HepG2 (cell line): ENCODE measurements around the gene TTC38. TPM values are rescaled to one million over a fixed set of nuclear protein-coding genes. Genes with fewer than 3 reads are reported as not detected.

Experiments
- ATAC-seq: fragments of 200-7000 bp; cut with Tn5 transposase; 3 replicates; pipeline ENCODE4 v1.9.1; 2020; ENCODE audit warnings: mild to moderate bottlenecking, moderate library complexity
- BruUV-seq: library from RNA; stranded (reverse); fragments of 400-500 nt; replicated peaks from 2 replicates; lab custom pipeline; 2021; lab: Mats Ljungman, UMichigan
- CTCF ChIA-PET: fragments of 300-600 bp; formaldehyde crosslinking; extraction: SDS; loops from one replicate; lab custom pipeline; 2021; ENCODE audit warnings: low total read pairs, inconsistent platforms, low intra/inter-chr PET ratio; lab: Yijun Ruan, JAX
- POLR2A ChIA-PET: fragments of 350-600 bp; sonication (Branson Sonifier 250); formaldehyde crosslinking; loops from one replicate; lab custom pipeline; 2020; ENCODE audit warnings: antibody characterized with exemption, inconsistent platforms; lab: Yijun Ruan, JAX
- DNase-seq: peaks from one replicate; pipeline ENCODE4 v3.0.0-alpha.2; 2015; ENCODE audit warnings: low spot score
- FAIRE-seq: peaks from 3 replicates; lab custom pipeline; 2011; peaks lifted over from hg19 to GRCh38; lab: Jason Lieb, UNC
- H2AFZ ChIP-seq: one replicate; pipeline ENCODE4 v1.6.1; 2011; ENCODE audit warnings: low read length, inconsistent platforms
- H3K27ac ChIP-seq: fragments of 300-600 bp; 3 replicates; pipeline ENCODE4 v1.8.0; 2011; ENCODE audit warnings: mixed run types, mild to moderate bottlenecking, mixed read lengths, low read length, inconsistent platforms; ENCODE audit not compliant: insufficient read depth; ENCODE audit errors: extremely low read length
- H3K27me3 ChIP-seq, 2 experiments: fragments of 200-600 bp in 1 of 2; 2 replicates in 1 of 2; 3 replicates in 1 of 2; pipeline versions ENCODE4 v1.6.0 to v1.8.0; 2011; ENCODE audit warnings: low read length in 2 of 2, mild to moderate bottlenecking in 2 of 2, moderate library complexity in 2 of 2, inconsistent platforms in 1 of 2; ENCODE audit not compliant: insufficient read depth in 2 of 2, control insufficient read depth in 1 of 2
- H3K36me3 ChIP-seq, 2 experiments: fragments of 200-600 bp in 1 of 2; replicated peaks in 1 of 2; 2 replicates in 1 of 2; 3 replicates in 1 of 2; pipeline versions ENCODE4 v1.5.1 to v1.8.0; 2011; ENCODE audit warnings: low read length in 2 of 2, inconsistent platforms in 1 of 2; ENCODE audit not compliant: insufficient read depth in 2 of 2, control insufficient read depth in 1 of 2
- H3K4me1 ChIP-seq: 2 replicates; pipeline ENCODE4 v1.5.1; 2012; ENCODE audit warnings: low read length, inconsistent platforms; ENCODE audit not compliant: insufficient read depth
- H3K4me2 ChIP-seq: 2 replicates; pipeline ENCODE4 v1.6.0; 2011; ENCODE audit warnings: low read depth, low read length, inconsistent platforms
- H3K4me3 ChIP-seq, 3 experiments: fragments of 200-600 bp in 1 of 3; sonication (generic), shearing (Covaris generic) in 1 of 3; replicated peaks in 1 of 3; 2 replicates each; pipeline ENCODE4 v1.5.1; 2011 to 2016; ENCODE audit warnings: low read length in 3 of 3, inconsistent platforms in 2 of 3, low read depth in 2 of 3, mild to moderate bottlenecking in 2 of 3, control low read depth in 1 of 3, mixed read lengths in 1 of 3; ENCODE audit not compliant: insufficient read depth in 1 of 3
- H3K79me2 ChIP-seq: one replicate; pipeline ENCODE4 v1.6.1; 2011; ENCODE audit warnings: low read length, inconsistent platforms; ENCODE audit not compliant: insufficient read depth
- H3K9ac ChIP-seq: 2 replicates; pipeline ENCODE4 v1.6.0; 2011; ENCODE audit warnings: mild to moderate bottlenecking, low read depth, low read length, inconsistent platforms; ENCODE audit not compliant: insufficient read depth
- H3K9me3 ChIP-seq: 2 replicates; pipeline ENCODE4 v1.5.1; 2012; ENCODE audit warnings: mild to moderate bottlenecking, low read length
- H4K20me1 ChIP-seq: 2 replicates; pipeline ENCODE4 v1.6.0; 2011; ENCODE audit warnings: inconsistent platforms, mild to moderate bottlenecking, low read length, moderate library complexity; ENCODE audit not compliant: insufficient read depth
- KDM5B ChIP-seq: sonication (generic); formaldehyde crosslinking; IDR thresholded peaks from 2 replicates; pipeline ENCODE4 v1.4.0; 2020; ENCODE audit warnings: missing genetic modification reagents, mild to moderate bottlenecking, borderline replicate concordance
- KLF15 ChIP-seq: sonication (generic); formaldehyde crosslinking; IDR thresholded peaks from 2 replicates; pipeline ENCODE4 v1.8.1; 2023; ENCODE audit warnings: borderline replicate concordance, mild to moderate bottlenecking, inconsistent platforms, missing genetic modification reagents, mixed read lengths
- NR2C2 ChIP-seq: sonication (generic); formaldehyde crosslinking; IDR thresholded peaks from 2 replicates; pipeline ENCODE4 v1.4.0; 2020; ENCODE audit warnings: missing genetic modification reagents, mild to moderate bottlenecking, moderate library complexity, borderline replicate concordance
- PHF8 ChIP-seq: sonication (generic); formaldehyde crosslinking; IDR thresholded peaks from 2 replicates; pipeline ENCODE4 v1.5.0; 2020; ENCODE audit warnings: missing genetic modification reagents
- RBFOX2 ChIP-seq: fragments of 200-400 bp; formaldehyde crosslinking; IDR thresholded peaks from 2 replicates; pipeline ENCODE4 v1.6.1; 2017; ENCODE audit warnings: low read depth, mild to moderate bottlenecking, low read length
- SOX5 ChIP-seq: IDR thresholded peaks from 2 replicates; pipeline ENCODE4 v1.6.1; 2016; ENCODE audit warnings: borderline replicate concordance
- SP2 ChIP-seq: sonication (generic); formaldehyde crosslinking; IDR thresholded peaks from 2 replicates; pipeline ENCODE4 v1.5.1; 2020; ENCODE audit warnings: mild to moderate bottlenecking, missing genetic modification reagents
- TBP ChIP-seq: sonication (generic); formaldehyde crosslinking; IDR thresholded peaks from 2 replicates; pipeline ENCODE4 v1.5.0; 2020; ENCODE audit warnings: missing genetic modification reagents
- TEAD2 ChIP-seq: sonication (generic); formaldehyde crosslinking; IDR thresholded peaks from 2 replicates; pipeline ENCODE4 v1.9.0; 2021; ENCODE audit warnings: missing genetic modification reagents
- TP53 ChIP-seq: sonication (generic); formaldehyde crosslinking; conservative IDR thresholded peaks from 2 replicates; pipeline ENCODE4 v1.4.0; 2020; ENCODE audit warnings: missing genetic modification reagents
- XRCC5 ChIP-seq: fragments of 200-400 bp; formaldehyde crosslinking; optimal IDR thresholded peaks from 2 replicates; pipeline ENCODE3; 2017; ENCODE audit warnings: mild to moderate bottlenecking, low read length
- ZIK1 ChIP-seq: sonication (generic); formaldehyde crosslinking; IDR thresholded peaks from 2 replicates; pipeline ENCODE4 v1.5.0; 2020; ENCODE audit warnings: mild to moderate bottlenecking, low read depth, missing genetic modification reagents, borderline replicate concordance
- ZKSCAN5 ChIP-seq: sonication (generic); formaldehyde crosslinking; IDR thresholded peaks from 2 replicates; pipeline ENCODE4 v1.5.1; 2020; ENCODE audit warnings: mild to moderate bottlenecking, missing genetic modification reagents
- ZNF30 ChIP-seq: sonication (generic); formaldehyde crosslinking; IDR thresholded peaks from 2 replicates; pipeline ENCODE4 v1.5.0; 2020; ENCODE audit warnings: mild to moderate bottlenecking, missing genetic modification reagents
- ZNF768 ChIP-seq: sonication (generic); formaldehyde crosslinking; IDR thresholded peaks from 2 replicates; pipeline ENCODE4 v1.4.0; 2020; ENCODE audit warnings: missing genetic modification reagents
- WGBS: methylation state at CpG from one replicate; pipeline ENCODE4 v1.1.6; 2017; ENCODE audit warnings: low lambda C conversion rate; 5-methylcytosine and 5-hydroxymethylcytosine counted together
- in situ Hi-C: cut with HindIII; loops from 2 replicates; pipeline ENCODE4 v1.10.0; 2017; ENCODE audit warnings: low pct_unique_long_range_greater_than_20kb; ENCODE audit not compliant: extremely low pct_ligation_motif_present
- intact Hi-C: fragments of 100-400 bp; cut with micrococcal nuclease; formaldehyde crosslinking; loops from one replicate; pipeline ENCODE4 v1.10.0; 2022; ENCODE audit not compliant: unreplicated experiment
- polyA plus RNA-seq, 8 experiments: library from polyadenylated mRNA; depleted of rRNA in 3 of 8; stranded (reverse) in 7 of 8; unstranded in 1 of 8; fragments of >200 nt; fragmentation: Illumina TruSeq in 4 of 8; extraction: Trizol in 4 of 8; gene quantifications; 2 replicates each; pipeline versions ENCODE4 v1.2.1 to v1.2.3, GENCODE V29; 2011 to 2016; ENCODE audit warnings: low read depth in 4 of 8, missing spikeins in 1 of 8, mixed read lengths in 1 of 8; ENCODE audit not compliant: insufficient read depth in 1 of 8
- total RNA-seq, 5 experiments: library from RNA; depleted of rRNA; stranded (reverse); fragments of >200 nt; fragmentation: Illumina TruSeq; extraction: Trizol; gene quantifications; 2 replicates each; pipeline ENCODE4 v1.2.3, GENCODE V29; 2016; ENCODE audit warnings: low read depth in 1 of 5
- TF ChIP-seq, protein P1 (sequence below): sonication (generic); formaldehyde crosslinking; IDR thresholded peaks from 2 replicates; pipeline ENCODE4 v1.8.0; 2022; ENCODE audit warnings: mild to moderate bottlenecking, missing genetic modification reagents, borderline replicate concordance
- TF ChIP-seq, protein P2 (sequence below): sonication (generic); formaldehyde crosslinking; IDR thresholded peaks from 2 replicates; pipeline ENCODE4 v1.4.0; 2020; ENCODE audit warnings: missing genetic modification reagents

TTC38 gene
- total and polyA plus RNA-seq, 2 of the 13 experiments (the other 11 are each of a cell fraction or from before 2014, with no cell fraction given) = 101 to 105 TPM

DNA sequence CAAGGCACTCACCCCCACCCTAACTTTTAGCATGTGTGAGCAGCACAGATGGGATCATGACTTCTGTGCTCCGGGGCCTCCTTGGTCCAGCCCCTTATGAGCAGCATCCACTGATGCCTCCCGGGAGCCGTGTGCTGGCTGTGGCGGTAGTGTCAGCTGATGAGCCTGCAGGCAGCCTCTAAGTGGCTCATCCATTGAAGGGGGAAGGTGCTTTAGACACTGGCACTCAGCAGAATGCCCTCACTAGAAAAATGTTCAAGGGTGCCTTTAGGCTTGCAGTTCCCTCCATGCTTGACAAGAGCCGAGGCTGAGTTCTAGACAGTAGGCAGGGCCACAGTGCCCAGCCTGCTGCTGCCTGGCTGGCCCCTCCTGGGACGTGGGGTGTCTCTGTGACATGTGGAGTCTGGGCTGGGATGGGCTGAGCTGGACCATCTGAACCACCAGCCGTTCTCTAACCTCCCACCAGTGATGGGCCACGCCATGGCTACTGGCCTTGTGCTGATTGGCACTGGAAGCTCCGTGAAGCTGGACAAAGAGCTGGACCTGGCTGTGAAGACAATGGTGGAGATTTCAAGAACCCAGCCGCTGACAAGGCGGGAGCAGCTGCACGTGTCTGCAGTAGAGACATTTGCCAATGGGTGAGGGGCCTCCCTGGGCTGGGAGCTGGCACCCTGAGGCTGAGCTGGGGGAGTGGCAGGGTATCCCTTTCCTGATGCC lies 5.8 kb downstream of the TTC38 start:
- H3K4me1 ChIP-seq = peaks cover 19% of the 10 kb centered on the region
- TF ChIP-seq NR2C2 (CRISPR knock-in tag) (no peak), XRCC5 (no peak), RBFOX2 (peak; percentile 55), TP53 (CRISPR knock-in tag) (no peak), SP2 (CRISPR knock-in tag) (no peak), PHF8 (CRISPR knock-in tag) (no peak), ZNF768 (CRISPR knock-in tag) (no peak), ZNF30 (CRISPR knock-in tag) (no peak), TBP (CRISPR knock-in tag) (no peak), KDM5B (CRISPR knock-in tag) (no peak), TEAD2 (CRISPR knock-in tag) (no peak), KLF15 (CRISPR knock-in tag) (no peak), ZKSCAN5 (CRISPR knock-in tag) (no peak), SOX5 (CRISPR knock-in tag) (no peak), ZIK1 (CRISPR knock-in tag) (no peak)
- TF ChIP-seq, protein P1, sequence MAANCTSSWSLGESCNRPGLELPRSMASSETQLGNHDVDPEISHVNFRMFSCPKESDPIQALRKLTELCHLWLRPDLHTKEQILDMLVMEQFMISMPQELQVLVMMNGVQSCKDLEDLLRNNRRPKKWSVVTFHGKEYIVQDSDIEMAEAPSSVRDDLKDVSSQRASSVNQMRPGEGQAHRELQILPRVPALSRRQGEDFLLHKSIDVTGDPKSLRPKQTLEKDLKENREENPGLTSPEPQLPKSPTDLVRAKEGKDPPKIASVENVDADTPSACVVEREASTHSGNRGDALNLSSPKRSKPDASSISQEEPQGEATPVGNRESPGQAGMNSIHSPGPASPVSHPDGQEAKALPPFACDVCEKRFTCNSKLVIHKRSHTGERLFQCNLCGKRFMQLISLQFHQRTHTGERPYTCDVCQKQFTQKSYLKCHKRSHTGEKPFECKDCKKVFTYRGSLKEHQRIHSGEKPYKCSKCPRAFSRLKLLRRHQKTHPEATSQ (CRISPR knock-in tag) = no peak
- TF ChIP-seq, protein P2, sequence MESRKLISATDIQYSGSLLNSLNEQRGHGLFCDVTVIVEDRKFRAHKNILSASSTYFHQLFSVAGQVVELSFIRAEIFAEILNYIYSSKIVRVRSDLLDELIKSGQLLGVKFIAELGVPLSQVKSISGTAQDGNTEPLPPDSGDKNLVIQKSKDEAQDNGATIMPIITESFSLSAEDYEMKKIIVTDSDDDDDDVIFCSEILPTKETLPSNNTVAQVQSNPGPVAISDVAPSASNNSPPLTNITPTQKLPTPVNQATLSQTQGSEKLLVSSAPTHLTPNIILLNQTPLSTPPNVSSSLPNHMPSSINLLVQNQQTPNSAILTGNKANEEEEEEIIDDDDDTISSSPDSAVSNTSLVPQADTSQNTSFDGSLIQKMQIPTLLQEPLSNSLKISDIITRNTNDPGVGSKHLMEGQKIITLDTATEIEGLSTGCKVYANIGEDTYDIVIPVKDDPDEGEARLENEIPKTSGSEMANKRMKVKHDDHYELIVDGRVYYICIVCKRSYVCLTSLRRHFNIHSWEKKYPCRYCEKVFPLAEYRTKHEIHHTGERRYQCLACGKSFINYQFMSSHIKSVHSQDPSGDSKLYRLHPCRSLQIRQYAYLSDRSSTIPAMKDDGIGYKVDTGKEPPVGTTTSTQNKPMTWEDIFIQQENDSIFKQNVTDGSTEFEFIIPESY (CRISPR knock-in tag) = 0 out of 2 replicates have a peak, but pooled peaks have one; percentile 9
- TF ChIP-seq, all 625 proteins: peak for 2
- no peak overlapping the region for H3K27ac ChIP-seq
- intact Hi-C loops (no loop called here), in situ Hi-C loops (no loop called here)
- no peak overlapping the region for H3K4me2 ChIP-seq
- H3K27me3 ChIP-seq = no peaks in the 10 kb centered on the region
- peaks cover 32% of the 10 kb centered on the region for H4K20me1 ChIP-seq
- H3K9ac ChIP-seq = no peak overlapping the region
- BruUV-seq = no TSS peak
- peaks cover 21% of the 10 kb centered on the region for H3K79me2 ChIP-seq
- ATAC-seq (no peak), FAIRE-seq (no peak), DNase-seq (no peak)
- H3K9me3 ChIP-seq = no peaks in the 10 kb centered on the region
- WGBS = 91% methylated on average over 4 of the region's 12 CpGs
- H2AFZ ChIP-seq = no peak overlapping the region
- CTCF ChIA-PET = no interaction called here
- POLR2A ChIA-PET = interaction anchor here (0.8 to 1.4 kb wide), 2 partner anchors 23 to 72 kb away, joined by 4 to 7 read pairs; partner anchors contain the start of gene CDPF1
- H3K4me3 ChIP-seq = no peak overlapping the region
- peaks cover 35 to 84% of the 10 kb centered on the region in 2 experiments for H3K36me3 ChIP-seq
